DMS79 treated with DMSO at 0.1 percent for 48 hours (cell line): Measurements from ENCODE around the gene TPRG1L.
A peak's percentile ranks its signal among the peaks of the same experiment; 100 is the strongest.

Experiments
- DNase-seq: peaks from one replicate; lab custom pipeline; 2025; lab: John Stamatoyannopoulos, UW

The TPRG1L gene

DNA sequence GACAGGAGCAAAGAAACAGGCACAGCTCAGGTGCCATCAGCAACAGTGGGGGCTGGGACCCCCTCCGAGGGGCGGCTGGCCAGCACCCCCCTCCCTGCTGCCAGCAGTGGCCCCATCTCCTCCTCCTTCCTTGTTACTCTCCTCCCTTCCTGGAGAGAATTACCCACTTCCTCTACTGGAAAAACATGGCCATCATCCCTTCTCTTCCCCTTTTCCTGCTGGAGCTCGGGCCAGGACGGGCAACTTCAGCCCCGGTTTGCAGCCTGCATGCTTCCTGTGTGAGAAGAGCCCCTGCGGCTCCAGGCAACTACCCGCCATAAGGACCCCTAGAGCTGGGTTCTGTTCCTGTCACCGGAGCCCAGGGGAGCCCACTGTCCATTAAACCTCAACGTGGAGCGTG lies 31.1 kb upstream of the TPRG1L start:
- no peak for DNase-seq

- no peak for DNase-seq
Observed at GRCh38 chr1:3594706-3595377, 30.0 kb upstream of the TPRG1L start.

DNA sequence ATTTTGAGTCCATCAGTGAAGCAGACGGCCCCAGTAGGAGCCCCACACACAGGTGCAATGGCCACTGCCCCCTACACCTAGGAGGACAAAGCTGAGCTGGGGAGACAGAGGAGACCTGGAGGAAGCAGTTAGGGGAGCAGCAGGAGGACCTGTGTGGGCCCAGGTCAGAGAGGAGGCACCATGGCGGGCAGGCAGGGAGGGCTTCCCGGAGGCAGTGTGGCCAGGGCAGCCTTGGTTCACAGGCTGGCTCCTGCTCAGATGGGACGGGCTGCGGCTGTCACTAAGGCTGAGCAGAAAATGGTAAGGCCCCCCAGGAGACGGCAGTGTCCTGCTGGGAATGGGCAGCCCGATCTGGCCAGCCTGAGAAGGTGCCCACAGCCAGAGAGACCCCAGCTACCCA lies 28.9 kb upstream of the TPRG1L start:
- DNase-seq: no peak

- DNase-seq: no peak
Observed at GRCh38 chr1:3596663-3597598, 27.9 kb upstream of the TPRG1L start.

- no peak for DNase-seq
Observed at GRCh38 chr1:3597599-3597964, 27.2 kb upstream of the TPRG1L start.

DNA sequence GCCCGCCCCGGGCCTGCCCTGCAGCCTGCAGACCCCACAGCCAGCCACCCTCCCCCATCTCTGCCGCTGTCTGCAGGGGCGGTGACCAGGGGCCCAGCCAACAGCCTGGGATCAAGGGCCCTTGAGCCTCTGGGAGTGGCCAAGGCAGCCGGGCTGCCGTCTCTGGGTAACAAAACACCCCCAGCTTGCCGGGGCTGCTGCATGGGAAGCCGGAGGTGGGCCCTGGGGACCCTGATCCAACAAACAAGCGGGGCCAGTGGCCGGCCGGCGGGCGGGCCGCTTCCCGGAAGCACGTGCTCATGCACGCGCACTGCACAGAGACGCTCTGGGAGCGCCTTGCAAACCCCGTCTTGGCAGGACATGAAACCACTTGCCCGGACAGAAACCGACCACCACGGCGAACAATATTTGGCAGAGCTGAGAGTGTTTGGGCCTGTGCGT lies 26.7 kb upstream of the TPRG1L start:
- peak; percentile 88 for DNase-seq

- DNase-seq: no peak
Observed at GRCh38 chr1:3598522-3599285, 26.1 kb upstream of the TPRG1L start.

DNA sequence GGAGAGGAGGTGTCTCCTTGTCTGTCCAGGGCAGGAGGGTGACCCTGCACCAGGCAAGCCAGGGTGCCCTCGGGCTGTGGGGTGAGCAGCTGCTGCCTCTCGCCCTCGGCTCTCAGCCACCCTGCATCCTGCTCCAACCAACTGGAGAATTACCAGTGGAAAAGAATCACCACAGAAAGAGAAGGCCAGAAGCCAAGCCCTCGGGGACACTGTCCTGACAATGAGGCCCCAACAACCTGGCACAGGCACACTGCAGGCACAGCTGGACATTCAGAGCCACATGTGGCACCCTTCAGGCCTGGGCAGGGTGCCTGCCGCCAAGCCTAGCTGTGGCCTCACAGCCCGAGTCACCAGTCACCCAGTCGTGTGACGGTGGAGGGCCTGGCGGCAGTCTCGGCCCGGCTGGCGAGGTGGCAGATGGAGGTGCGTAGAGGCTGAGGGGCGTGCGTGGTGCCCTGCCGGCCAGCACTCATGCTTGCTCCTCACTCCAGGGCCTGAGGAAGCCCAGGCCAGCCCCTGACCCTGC lies 25.5 kb upstream of the TPRG1L start:
- DNase-seq: no peak

GRCh38 chr1:3599816-3600215 lies 25.0 kb upstream of the TPRG1L start:
- DNase-seq: no peak

DNA sequence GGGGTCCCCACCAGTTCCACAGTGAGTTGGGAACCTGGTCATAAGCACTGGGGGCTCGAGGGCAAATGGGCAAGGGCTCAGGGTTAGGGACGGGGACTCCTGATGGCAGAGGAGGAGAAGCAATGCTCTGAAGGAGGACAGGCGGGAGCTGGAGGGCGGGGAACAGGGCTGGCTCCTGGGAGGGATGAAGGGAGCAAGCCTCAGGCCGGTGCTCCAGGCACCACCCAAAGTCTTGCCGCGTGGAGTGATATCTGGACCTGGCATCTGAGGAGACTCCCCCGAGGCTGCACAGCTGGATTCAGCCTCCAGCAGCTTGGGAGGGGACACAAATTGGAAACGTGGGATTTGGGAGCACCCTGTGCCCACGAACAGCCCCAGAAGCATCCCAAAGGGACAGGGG lies 24.5 kb upstream of the TPRG1L start:
- no peak for DNase-seq

GRCh38 chr1:3601743-3602142 lies 23.1 kb upstream of the TPRG1L start:
- no peak for DNase-seq

DNA sequence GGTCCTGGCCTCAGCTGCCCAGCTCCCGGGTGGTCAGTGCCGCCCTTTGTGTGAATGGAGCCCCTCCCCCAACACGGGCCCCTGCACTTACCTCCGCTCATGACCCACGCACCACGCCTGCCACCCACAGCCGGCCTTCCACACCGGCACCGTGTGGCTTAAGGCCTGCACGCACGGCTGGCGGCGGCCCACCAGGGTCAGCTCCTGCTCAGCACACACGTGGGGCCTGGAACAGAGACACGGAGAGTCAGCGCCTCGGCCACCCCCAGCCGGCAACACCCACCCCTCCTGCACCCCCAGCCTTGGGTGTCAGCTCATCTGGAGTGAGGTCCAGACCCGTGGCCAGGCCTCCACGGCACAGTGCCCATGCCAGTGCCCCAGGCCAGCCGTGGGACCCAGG lies 22.4 kb upstream of the TPRG1L start:
- DNase-seq: no peak

DNA sequence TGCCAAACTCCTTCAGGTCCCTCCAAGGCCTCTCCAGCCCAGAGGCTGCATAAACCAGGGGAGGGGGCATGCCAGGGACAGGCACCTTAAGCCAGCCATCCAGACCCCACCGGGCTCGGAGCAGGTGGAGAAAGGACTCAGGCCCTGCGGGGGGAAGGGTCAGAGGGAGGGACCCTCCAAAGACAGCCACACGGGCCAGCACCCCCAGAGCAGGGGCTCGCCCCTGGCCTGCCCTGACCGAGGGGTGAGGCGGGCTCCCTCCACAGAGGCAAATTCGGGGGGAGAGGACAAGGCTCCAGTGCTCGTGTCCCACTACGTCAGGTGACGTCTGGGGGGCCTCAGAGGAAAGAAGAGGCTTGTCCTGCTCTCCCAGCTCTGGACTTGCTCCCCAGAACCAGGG lies 21.7 kb upstream of the TPRG1L start:
- DNase-seq: no peak

DNA sequence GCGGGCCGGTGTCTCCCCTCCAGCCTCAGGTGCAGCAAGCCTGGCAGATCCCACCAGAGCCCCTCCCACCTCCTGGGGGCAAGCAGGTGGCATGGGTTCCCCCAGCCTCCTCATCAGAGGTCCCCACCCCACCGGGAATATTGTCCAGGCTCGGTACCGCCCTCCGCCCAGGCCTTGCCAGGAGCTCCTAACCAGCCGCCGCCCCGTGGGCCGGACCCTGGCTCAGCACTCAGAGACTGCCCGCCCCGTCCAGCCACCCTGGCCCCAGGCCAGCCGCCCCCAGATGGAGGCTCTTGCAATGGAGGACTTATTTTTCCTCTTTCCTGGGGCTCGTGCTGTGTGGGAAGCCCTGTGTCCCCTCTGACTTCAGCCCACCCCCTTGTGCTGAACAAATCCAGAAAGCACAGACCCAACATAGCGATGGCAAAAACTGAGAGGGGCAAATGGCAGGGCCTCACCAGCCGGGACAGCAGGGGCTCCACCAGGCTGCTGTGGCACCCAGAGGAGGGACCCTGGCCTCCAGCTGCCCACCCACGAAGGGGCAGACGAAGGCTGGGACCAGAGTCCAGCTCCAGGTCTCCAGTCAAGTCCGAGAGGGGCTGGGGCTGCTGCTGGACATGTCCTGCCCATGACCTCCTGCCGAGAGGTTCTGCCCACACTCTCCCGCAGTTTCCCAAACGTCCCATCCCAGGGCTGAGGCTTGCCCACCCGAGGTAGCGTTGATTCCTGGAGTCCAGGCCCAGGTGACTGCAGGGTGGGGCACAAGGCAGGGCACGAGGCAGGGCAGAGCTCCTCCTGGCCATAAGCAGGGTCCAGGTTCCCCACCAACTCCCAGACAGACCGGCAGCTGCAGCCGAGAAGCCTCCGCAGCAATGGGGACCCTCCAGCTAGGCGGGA lies 21.0 kb upstream of the TPRG1L start:
- DNase-seq: no peak

DNA sequence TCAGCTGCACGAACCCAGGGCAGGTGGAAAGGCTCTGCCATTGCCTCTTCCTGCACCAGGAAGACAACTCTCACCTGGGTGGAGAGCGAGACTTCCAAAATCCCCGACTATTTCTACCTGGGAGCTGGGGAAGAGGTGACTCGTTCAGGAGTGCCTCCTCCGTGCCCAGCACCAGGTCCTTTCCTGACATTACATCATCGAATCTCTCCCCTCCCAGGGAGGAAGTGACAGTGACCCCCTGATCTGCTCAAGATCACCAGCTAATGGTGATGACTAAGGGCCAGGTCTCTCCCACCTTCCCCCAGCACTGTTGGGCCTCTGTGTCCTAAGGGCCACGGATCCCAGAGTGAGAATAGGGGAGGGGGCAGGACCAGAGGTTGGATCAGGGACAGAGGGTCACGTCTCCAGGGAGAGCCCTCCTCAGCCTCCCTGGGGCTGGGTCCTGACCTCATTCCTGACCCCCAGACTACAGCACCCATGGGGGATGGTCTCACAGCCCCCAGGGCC lies 20.3 kb upstream of the TPRG1L start:
- DNase-seq: no peak

DNA sequence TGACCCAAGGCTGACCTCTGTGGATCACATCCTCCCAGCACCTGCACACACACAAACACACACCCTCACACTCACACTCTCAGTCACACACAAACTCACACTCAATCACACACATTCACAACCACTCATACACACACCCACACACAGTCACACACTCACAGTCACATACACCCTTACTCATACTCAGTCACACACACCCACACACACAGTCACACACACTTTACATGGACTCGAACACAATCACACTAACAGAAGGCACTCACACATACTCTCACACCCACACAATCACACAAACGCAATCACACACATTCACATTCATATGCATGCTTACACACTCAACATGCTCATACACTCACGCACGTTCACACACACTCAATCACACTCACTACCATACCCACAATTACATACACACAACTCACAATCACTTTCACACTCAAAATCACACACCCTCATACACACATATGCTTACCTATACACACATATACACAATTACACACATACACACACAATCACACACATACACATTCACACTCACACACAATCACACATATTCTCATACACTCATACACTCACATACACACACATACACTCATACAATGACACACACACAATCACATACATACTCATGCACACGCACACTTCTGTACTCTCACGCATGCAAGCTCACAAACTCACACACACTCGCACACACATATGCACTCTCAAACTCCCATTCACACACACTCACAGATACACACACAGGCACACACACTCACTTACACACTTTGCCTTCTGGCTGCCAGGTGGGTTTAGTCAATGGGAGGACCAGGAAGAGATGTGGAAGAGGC lies 19.6 kb upstream of the TPRG1L start:
- no peak for DNase-seq

DNA sequence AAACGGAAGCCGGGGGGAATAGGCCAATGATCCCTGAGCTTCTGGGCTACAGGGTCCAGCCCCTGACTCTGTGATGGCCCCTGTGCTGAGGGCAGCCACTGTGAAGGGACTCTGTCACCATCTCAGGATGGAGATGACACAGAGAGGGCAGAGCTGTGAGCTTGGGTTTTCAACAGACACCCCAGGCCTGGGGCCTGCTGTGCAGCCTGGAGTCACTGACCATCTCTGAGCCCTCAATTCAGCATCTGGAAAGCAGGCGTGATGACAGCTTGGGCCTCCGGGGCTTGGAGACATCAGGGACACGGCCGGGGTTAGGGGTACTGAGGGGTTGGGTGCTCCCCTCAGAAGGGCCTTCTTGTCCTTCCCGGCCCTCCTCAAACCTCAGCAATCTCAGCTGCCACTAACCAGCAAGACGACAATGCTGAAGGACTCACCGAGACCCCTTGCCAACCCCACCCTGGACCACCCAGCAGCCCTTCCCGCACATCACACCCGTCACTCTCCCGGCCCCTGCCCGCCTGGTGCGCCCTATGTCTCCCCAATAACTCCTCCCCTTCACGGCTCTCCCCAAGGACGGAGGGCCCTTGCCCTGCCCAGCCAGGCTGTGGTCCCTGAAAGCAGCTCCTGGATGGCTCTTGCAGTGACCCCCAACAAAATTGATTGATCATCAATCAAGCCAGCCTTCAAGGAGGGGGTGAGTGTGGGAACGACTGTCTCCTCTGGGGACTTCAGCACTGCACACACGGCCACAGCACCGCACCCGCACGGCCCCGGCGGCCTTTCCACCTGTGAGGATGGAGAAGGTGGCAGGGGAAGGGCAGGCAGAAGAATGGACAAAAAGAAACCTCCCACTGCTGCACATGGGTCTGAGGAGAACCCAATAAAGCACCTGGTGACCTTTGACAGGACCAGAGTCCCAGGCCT lies 17.8 kb upstream of the TPRG1L start:
- DNase-seq: no peak

DNA sequence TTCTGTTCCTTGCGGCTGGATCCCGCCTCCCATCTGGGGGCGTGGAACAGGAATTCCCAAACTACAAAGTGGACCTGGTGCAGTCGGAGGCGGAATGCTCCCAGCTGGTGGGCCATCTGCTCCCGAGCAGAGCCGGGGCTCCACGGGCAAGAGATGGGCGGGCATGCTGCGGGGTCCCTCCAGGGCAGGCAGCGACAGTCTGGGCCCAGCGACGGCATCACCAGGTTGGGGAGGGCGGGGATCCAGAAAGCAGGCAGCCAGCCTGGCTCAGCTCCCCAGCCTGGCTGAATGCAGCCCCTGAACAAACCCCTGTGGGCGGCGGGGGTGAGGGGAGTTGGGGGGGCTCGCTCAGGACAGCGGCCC lies 17.1 kb upstream of the TPRG1L start:
- DNase-seq: no peak

DNA sequence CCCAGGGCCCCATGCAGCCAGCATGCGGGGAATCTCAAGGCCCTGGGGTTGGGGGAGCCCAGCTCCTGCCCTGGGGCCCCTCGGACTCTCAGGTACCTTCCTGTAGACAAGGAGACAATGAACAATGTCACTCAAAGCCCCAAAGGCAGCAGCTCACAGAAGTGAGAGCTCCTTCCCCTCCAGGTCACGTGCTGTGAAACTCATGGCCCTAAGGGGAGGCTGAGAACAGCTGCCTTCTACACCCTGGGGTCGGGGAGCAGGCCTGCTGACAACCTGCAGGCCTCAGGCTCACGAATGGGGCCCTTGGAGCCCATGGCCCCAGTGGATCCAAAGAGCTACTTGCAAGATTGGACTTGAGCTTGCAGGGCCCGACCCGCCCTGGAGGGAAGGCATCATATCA lies 16.7 kb upstream of the TPRG1L start:
- DNase-seq: no peak
